ENCODE data around the gene RALY. TPM values are rescaled to one million over a fixed set of nuclear protein-coding genes. Genes with fewer than 3 reads are reported as not detected.

Gene RALY
- total and polyA plus RNA-seq, 3 experiments from 2014 or later = 159 to 230 (median 160) TPM

GRCh38 chr20:34074101-34074760 lies 80.5 kb downstream of the RALY start:
- H3K27ac ChIP-seq (ENCODE audit: low read depth, low read length) = no peak overlapping the region
- H3K27me3 ChIP-seq (ENCODE audit: insufficient read depth, low read length, poor library complexity, severe bottlenecking) = no peaks in the 10 kb centered on the region
- H3K27me3 Mint-ChIP-seq = no peaks in the 10 kb centered on the region
- H3K9me3 Mint-ChIP-seq = no peaks in the 10 kb centered on the region
- no peaks in the 10 kb centered on the region for H3K9me3 ChIP-seq (ENCODE audit: low read length)
- peaks cover 39% of the 10 kb centered on the region for H3K36me3 ChIP-seq (ENCODE audit: insufficient read depth, low read length)
- peaks cover 6% of the 10 kb centered on the region for H3K4me1 ChIP-seq (ENCODE audit: insufficient read depth, low read length)
- H3K4me3 ChIP-seq (ENCODE audit: low read length) = no peak overlapping the region
- H3K36me3 Mint-ChIP-seq = peaks cover 0 to 73% (median 9%) of the 10 kb centered on the region in 3 donors
- H3K4me1 Mint-ChIP-seq = peaks cover 9 to 23% (median 18%) of the 10 kb centered on the region in 3 donors
- no peak overlapping the region for H3K4me3 Mint-ChIP-seq
- POLR2A ChIA-PET = no interaction called here
- no peak for DNase-seq
- H3K27ac Mint-ChIP-seq = peak overlapping the region in 2 of 8 donors; percentile 42 to 79
- CTCF ChIA-PET = interaction anchor here (1.1 to 1.3 kb wide), 2 partner anchors 10 to 159 kb away, joined by 3 to 5 read pairs; no protein-coding TSS in a partner anchor

DNA sequence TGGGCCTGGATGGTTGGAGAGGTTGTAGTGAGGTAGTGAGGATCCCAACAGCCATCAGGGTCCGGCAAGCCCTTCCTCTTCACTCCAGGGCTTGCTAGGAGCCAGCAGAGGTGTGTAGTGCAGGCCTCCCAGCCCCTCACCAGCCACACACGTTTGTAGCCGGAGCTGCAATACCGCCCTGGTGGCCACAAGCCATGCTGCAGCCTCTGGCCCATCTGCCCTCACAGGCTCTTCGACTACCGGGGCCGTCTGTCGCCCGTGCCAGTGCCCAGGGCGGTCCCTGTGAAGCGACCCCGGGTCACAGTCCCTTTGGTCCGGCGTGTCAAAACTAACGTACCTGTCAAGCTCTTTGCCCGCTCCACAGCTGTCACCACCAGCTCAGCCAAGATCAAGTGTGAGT lies 81.9 kb downstream of the RALY start:
- no peak overlapping the region for H3K4me3 Mint-ChIP-seq
- Histone ChIP-seq H3K36me3 (ENCODE audit: insufficient read depth, low read length) (peaks cover 47% of the 10 kb centered on the region), H3K4me3 (ENCODE audit: low read length) (no peak overlapping the region), H3K4me1 (ENCODE audit: insufficient read depth, low read length) (no peaks in the 10 kb centered on the region), H3K9me3 (ENCODE audit: low read length) (no peaks in the 10 kb centered on the region), H3K27me3 (ENCODE audit: insufficient read depth, low read length, poor library complexity, severe bottlenecking) (no peaks in the 10 kb centered on the region), H3K27ac (ENCODE audit: low read depth, low read length) (no peak overlapping the region)
- POLR2A ChIA-PET = no interaction called here
- DNase-seq = no peak
- H3K9me3 Mint-ChIP-seq = no peaks in the 10 kb centered on the region
- H3K4me1 Mint-ChIP-seq = peaks cover 2 to 13% (median 11%) of the 10 kb centered on the region in 3 donors
- H3K27me3 Mint-ChIP-seq = no peaks in the 10 kb centered on the region
- H3K36me3 Mint-ChIP-seq = peaks cover 0 to 86% (median 12%) of the 10 kb centered on the region in 3 donors
- CTCF ChIA-PET = no interaction called here
- H3K27ac Mint-ChIP-seq = peak overlapping the region in 3 of 8 donors; percentile 42 to 68 (median 68)

DNA sequence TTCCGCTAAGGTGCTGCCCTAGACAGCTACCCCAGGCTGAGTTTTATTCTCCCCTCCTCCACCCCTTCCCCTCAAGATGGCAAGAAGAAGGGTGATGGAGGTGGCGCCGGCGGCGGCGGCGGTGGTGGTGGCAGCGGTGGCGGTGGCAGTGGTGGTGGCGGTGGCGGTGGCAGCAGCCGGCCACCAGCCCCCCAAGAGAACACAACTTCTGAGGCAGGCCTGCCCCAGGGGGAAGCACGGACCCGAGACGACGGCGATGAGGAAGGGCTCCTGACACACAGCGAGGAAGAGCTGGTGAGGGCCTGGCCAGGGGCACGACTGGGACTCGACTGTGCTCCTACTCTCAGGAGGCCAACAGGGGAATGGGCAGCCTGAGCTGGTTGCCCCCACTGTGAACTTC lies 83.2 kb downstream of the RALY start:
- DNase-seq = no peak
- no peak overlapping the region for H3K27ac ChIP-seq (ENCODE audit: low read depth, low read length)
- H3K27me3 ChIP-seq (ENCODE audit: insufficient read depth, low read length, poor library complexity, severe bottlenecking) = no peaks in the 10 kb centered on the region
- H3K4me3 Mint-ChIP-seq = no peak overlapping the region
- H3K4me1 Mint-ChIP-seq = peaks cover 0 to 17% (median 7%) of the 10 kb centered on the region in 3 donors
- H3K27ac Mint-ChIP-seq = peak overlapping the region in 1 of 8 donors; percentile 62
- H3K9me3 Mint-ChIP-seq = no peaks in the 10 kb centered on the region
- CTCF ChIA-PET = interaction anchor here (0.6 to 1.7 kb wide), 5 partner anchors 8 to 409 kb away, joined by 3 to 5 read pairs (median 3); no protein-coding TSS in a partner anchor
- no peaks in the 10 kb centered on the region for H3K27me3 Mint-ChIP-seq
- H3K4me1 ChIP-seq (ENCODE audit: insufficient read depth, low read length) = no peaks in the 10 kb centered on the region
- H3K9me3 ChIP-seq (ENCODE audit: low read length) = no peaks in the 10 kb centered on the region
- H3K36me3 ChIP-seq (ENCODE audit: insufficient read depth, low read length) = peaks cover 56% of the 10 kb centered on the region
- no peak overlapping the region for H3K4me3 ChIP-seq (ENCODE audit: low read length)
- H3K36me3 Mint-ChIP-seq = peaks cover 0 to 90% (median 17%) of the 10 kb centered on the region in 3 donors
- POLR2A ChIA-PET = interaction anchor here (1.5 kb wide), 1 partner anchor 36 kb away, joined by 3 read pairs; the partner anchor contains the start of gene EIF2S2

GRCh38 chr20:34078540-34078939 lies 84.8 kb downstream of the RALY start:
- CTCF ChIA-PET = interaction anchor here (1.7 kb wide), 1 partner anchor 16 kb away, joined by 4 read pairs; no protein-coding TSS in a partner anchor
- Mint-ChIP-seq H3K27me3 (no peaks in the 10 kb centered on the region), H3K9me3 (no peaks in the 10 kb centered on the region), H3K27ac (peak overlapping the region; percentile 8 to 94 (median 64)), H3K36me3 (peaks cover 0 to 92% (median 15%) of the 10 kb centered on the region in 3 donors), H3K4me3 (no peak overlapping the region), H3K4me1 (peaks cover 4 to 9% (median 5%) of the 10 kb centered on the region in 3 donors)
- Histone ChIP-seq H3K4me1 (ENCODE audit: insufficient read depth, low read length) (no peaks in the 10 kb centered on the region), H3K4me3 (ENCODE audit: low read length) (no peak overlapping the region), H3K9me3 (ENCODE audit: low read length) (no peaks in the 10 kb centered on the region), H3K27me3 (ENCODE audit: insufficient read depth, low read length, poor library complexity, severe bottlenecking) (no peaks in the 10 kb centered on the region), H3K27ac (ENCODE audit: low read depth, low read length) (no peak overlapping the region), H3K36me3 (ENCODE audit: insufficient read depth, low read length) (peaks cover 60% of the 10 kb centered on the region)
- POLR2A ChIA-PET = interaction anchor here (0.6 to 1.5 kb wide), 2 partner anchors 34 to 35 kb away, joined by 3 read pairs; partner anchors contain the start of gene EIF2S2
- DNase-seq = no peak

- DNase-seq = no peak
- H3K36me3 ChIP-seq (ENCODE audit: insufficient read depth, low read length) = peaks cover 58% of the 10 kb centered on the region
- no peak overlapping the region for H3K27ac ChIP-seq (ENCODE audit: low read depth, low read length)
- H3K4me3 Mint-ChIP-seq = no peak overlapping the region
- H3K4me1 ChIP-seq (ENCODE audit: insufficient read depth, low read length) = no peaks in the 10 kb centered on the region
- H3K27ac Mint-ChIP-seq = peak overlapping the region in 3 of 8 donors; percentile 33 to 42 (median 42)
- no peaks in the 10 kb centered on the region for H3K9me3 Mint-ChIP-seq
- CTCF ChIA-PET = interaction anchor here (1.1 kb wide), 1 partner anchor 11 kb away, joined by 4 read pairs; no protein-coding TSS in a partner anchor
- no peak overlapping the region for H3K4me3 ChIP-seq (ENCODE audit: low read length)
- H3K4me1 Mint-ChIP-seq = peaks cover 9 to 10% (median 9%) of the 10 kb centered on the region in 3 donors
- H3K27me3 ChIP-seq (ENCODE audit: insufficient read depth, low read length, poor library complexity, severe bottlenecking) = no peaks in the 10 kb centered on the region
- peaks cover 0 to 93% (median 20%) of the 10 kb centered on the region in 3 donors for H3K36me3 Mint-ChIP-seq
- no peaks in the 10 kb centered on the region for H3K27me3 Mint-ChIP-seq
- no peaks in the 10 kb centered on the region for H3K9me3 ChIP-seq (ENCODE audit: low read length)
- POLR2A ChIA-PET = interaction anchor here (0.6 kb wide), 1 partner anchor 287 kb away, joined by 3 read pairs; no protein-coding TSS in a partner anchor
Measured at GRCh38 chr20:34079818-34080217, 86.1 kb downstream of the RALY start.

GRCh38 chr20:34082232-34082887 lies 88.6 kb downstream of the RALY start:
- peaks cover 43% of the 10 kb centered on the region for H3K36me3 ChIP-seq (ENCODE audit: insufficient read depth, low read length)
- Mint-ChIP-seq H3K9me3 (no peaks in the 10 kb centered on the region), H3K4me1 (peaks cover 17 to 19% (median 18%) of the 10 kb centered on the region in 3 donors), H3K36me3 (peaks cover 0 to 95% (median 16%) of the 10 kb centered on the region in 3 donors), H3K27ac (peak overlapping the region in 4 of 8 donors; percentile 39 to 84 (median 57)), H3K27me3 (no peaks in the 10 kb centered on the region), H3K4me3 (no peak overlapping the region)
- DNase-seq = no peak
- no peaks in the 10 kb centered on the region for H3K27me3 ChIP-seq (ENCODE audit: insufficient read depth, low read length, poor library complexity, severe bottlenecking)
- no peak overlapping the region for H3K4me3 ChIP-seq (ENCODE audit: low read length)
- H3K9me3 ChIP-seq (ENCODE audit: low read length) = no peaks in the 10 kb centered on the region
- POLR2A ChIA-PET = interaction anchor here (0.6 to 1.0 kb wide), 2 partner anchors 9 to 30 kb away, joined by 3 read pairs; partner anchors contain the start of gene EIF2S2
- H3K4me1 ChIP-seq (ENCODE audit: insufficient read depth, low read length) = no peaks in the 10 kb centered on the region
- no peak overlapping the region for H3K27ac ChIP-seq (ENCODE audit: low read depth, low read length)
- CTCF ChIA-PET = interaction anchor here (0.7 to 0.9 kb wide), 2 partner anchors 13 to 135 kb away, joined by 3 read pairs; no protein-coding TSS in a partner anchor

GRCh38 chr20:34083137-34083536 lies 89.4 kb downstream of the RALY start:
- ChIA-PET CTCF (no interaction called here), POLR2A (no interaction called here)
- H3K27me3 Mint-ChIP-seq = no peaks in the 10 kb centered on the region
- Histone ChIP-seq H3K27me3 (ENCODE audit: insufficient read depth, low read length, poor library complexity, severe bottlenecking) (no peaks in the 10 kb centered on the region), H3K36me3 (ENCODE audit: insufficient read depth, low read length) (peaks cover 38% of the 10 kb centered on the region), H3K4me3 (ENCODE audit: low read length) (no peak overlapping the region), H3K27ac (ENCODE audit: low read depth, low read length) (no peak overlapping the region), H3K9me3 (ENCODE audit: low read length) (no peaks in the 10 kb centered on the region), H3K4me1 (ENCODE audit: insufficient read depth, low read length) (no peaks in the 10 kb centered on the region)
- H3K9me3 Mint-ChIP-seq = no peaks in the 10 kb centered on the region
- peak overlapping the region in 5 of 8 donors; percentile 27 to 84 (median 53) for H3K27ac Mint-ChIP-seq
- H3K4me1 Mint-ChIP-seq = peaks cover 17 to 22% (median 18%) of the 10 kb centered on the region in 3 donors
- DNase-seq = no peak
- no peak overlapping the region for H3K4me3 Mint-ChIP-seq
- H3K36me3 Mint-ChIP-seq = peaks cover 0 to 96% (median 17%) of the 10 kb centered on the region in 3 donors

Measured in CD8-positive, alpha-beta memory T cell (primary cell).